GM23338 (cell line): ENCODE measurements around the gene TGFBR3. TPM values are rescaled to one million over a fixed set of nuclear protein-coding genes. Genes with fewer than 3 reads are reported as not detected.

Experiments
- EZH2 ChIP-seq: fragments of 200-600 bp; sonication (generic); IDR thresholded peaks from one replicate; pipeline ENCODE4 v1.8.0; 2017; ENCODE audit warnings: antibody characterized with exemption, mild to moderate bottlenecking, low read depth; ENCODE audit not compliant: unreplicated experiment
- EZH2phosphoT487 ChIP-seq: fragments of 200-600 bp; sonication (generic); IDR thresholded peaks from one replicate; pipeline ENCODE4 v1.8.1; 2018; ENCODE audit warnings: antibody characterized with exemption; ENCODE audit not compliant: unreplicated experiment
- POLR2AphosphoS5 ChIP-seq: IDR thresholded peaks from 2 replicates; pipeline ENCODE4 v1.6.1; 2016; ENCODE audit warnings: antibody characterized with exemption, low read depth
- ZNF331 ChIP-seq: fragments of 250-450 bp; sonication (Bioruptor Pico); IDR thresholded peaks from 2 replicates; pipeline ENCODE4 v1.5.0; 2020; ENCODE audit warnings: low read depth, mild to moderate bottlenecking, moderate library complexity
- polyA plus RNA-seq: library from polyadenylated mRNA; unstranded; fragments of >200 nt; fragmentation: Nextera tagmentation; extraction: Ambion mirVana; gene quantifications from 2 replicates; pipeline ENCODE4 v1.2.1, GENCODE V29; 2016
- total RNA-seq: library from RNA; depleted of rRNA; stranded (reverse); fragments of >200 nt; shearing (Covaris generic); gene quantifications from 2 replicates; pipeline ENCODE4 v1.2.3, GENCODE V29; 2014
- TF ChIP-seq, protein P1 (sequence below): fragments of 250-450 bp; sonication (Bioruptor Pico); IDR thresholded peaks from 2 replicates; pipeline ENCODE4 v1.5.0; 2020; ENCODE audit warnings: mild to moderate bottlenecking, moderate library complexity
- TF ChIP-seq, protein P2 (sequence below): IDR thresholded peaks from 2 replicates; pipeline ENCODE4 v1.6.1; 2016; ENCODE audit warnings: antibody characterized with exemption
- TF ChIP-seq, protein P3 (sequence below): IDR thresholded peaks from one replicate; pipeline ENCODE4 v1.6.1; 2018; ENCODE audit warnings: antibody characterized with exemption; ENCODE audit not compliant: unreplicated experiment

TGFBR3 gene
- total and polyA plus RNA-seq, 2 experiments from 2014 or later: 1.7 to 2.9 TPM

GRCh38 chr1:91760512-91760911 is 125.4 kb downstream of the TGFBR3 start (continued):
- TF ChIP-seq, protein P1, sequence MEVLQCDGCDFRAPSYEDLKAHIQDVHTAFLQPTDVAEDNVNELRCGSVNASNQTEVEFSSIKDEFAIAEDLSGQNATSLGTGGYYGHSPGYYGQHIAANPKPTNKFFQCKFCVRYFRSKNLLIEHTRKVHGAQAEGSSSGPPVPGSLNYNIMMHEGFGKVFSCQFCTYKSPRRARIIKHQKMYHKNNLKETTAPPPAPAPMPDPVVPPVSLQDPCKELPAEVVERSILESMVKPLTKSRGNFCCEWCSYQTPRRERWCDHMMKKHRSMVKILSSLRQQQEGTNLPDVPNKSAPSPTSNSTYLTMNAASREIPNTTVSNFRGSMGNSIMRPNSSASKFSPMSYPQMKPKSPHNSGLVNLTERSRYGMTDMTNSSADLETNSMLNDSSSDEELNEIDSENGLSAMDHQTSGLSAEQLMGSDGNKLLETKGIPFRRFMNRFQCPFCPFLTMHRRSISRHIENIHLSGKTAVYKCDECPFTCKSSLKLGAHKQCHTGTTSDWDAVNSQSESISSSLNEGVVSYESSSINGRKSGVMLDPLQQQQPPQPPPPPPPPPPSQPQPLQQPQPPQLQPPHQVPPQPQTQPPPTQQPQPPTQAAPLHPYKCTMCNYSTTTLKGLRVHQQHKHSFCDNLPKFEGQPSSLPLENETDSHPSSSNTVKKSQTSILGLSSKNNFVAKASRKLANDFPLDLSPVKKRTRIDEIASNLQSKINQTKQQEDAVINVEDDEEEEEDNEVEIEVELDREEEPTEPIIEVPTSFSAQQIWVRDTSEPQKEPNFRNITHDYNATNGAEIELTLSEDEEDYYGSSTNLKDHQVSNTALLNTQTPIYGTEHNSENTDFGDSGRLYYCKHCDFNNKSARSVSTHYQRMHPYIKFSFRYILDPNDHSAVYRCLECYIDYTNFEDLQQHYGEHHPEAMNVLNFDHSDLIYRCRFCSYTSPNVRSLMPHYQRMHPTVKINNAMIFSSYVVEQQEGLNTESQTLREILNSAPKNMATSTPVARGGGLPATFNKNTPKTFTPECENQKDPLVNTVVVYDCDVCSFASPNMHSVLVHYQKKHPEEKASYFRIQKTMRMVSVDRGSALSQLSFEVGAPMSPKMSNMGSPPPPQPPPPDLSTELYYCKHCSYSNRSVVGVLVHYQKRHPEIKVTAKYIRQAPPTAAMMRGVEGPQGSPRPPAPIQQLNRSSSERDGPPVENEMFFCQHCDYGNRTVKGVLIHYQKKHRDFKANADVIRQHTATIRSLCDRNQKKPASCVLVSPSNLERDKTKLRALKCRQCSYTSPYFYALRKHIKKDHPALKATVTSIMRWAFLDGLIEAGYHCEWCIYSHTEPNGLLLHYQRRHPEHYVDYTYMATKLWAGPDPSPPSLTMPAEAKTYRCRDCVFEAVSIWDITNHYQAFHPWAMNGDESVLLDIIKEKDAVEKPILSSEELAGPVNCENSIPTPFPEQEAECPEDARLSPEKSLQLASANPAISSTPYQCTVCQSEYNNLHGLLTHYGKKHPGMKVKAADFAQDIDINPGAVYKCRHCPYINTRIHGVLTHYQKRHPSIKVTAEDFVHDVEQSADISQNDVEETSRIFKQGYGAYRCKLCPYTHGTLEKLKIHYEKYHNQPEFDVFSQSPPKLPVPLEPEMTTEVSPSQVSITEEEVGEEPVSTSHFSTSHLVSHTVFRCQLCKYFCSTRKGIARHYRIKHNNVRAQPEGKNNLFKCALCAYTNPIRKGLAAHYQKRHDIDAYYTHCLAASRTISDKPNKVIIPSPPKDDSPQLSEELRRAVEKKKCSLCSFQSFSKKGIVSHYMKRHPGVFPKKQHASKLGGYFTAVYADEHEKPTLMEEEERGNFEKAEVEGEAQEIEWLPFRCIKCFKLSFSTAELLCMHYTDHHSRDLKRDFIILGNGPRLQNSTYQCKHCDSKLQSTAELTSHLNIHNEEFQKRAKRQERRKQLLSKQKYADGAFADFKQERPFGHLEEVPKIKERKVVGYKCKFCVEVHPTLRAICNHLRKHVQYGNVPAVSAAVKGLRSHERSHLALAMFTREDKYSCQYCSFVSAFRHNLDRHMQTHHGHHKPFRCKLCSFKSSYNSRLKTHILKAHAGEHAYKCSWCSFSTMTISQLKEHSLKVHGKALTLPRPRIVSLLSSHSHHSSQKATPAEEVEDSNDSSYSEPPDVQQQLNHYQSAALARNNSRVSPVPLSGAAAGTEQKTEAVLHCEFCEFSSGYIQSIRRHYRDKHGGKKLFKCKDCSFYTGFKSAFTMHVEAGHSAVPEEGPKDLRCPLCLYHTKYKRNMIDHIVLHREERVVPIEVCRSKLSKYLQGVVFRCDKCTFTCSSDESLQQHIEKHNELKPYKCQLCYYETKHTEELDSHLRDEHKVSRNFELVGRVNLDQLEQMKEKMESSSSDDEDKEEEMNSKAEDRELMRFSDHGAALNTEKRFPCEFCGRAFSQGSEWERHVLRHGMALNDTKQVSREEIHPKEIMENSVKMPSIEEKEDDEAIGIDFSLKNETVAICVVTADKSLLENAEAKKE (CRISPR knock-in tag): no peak
- TF ChIP-seq, protein P2, sequence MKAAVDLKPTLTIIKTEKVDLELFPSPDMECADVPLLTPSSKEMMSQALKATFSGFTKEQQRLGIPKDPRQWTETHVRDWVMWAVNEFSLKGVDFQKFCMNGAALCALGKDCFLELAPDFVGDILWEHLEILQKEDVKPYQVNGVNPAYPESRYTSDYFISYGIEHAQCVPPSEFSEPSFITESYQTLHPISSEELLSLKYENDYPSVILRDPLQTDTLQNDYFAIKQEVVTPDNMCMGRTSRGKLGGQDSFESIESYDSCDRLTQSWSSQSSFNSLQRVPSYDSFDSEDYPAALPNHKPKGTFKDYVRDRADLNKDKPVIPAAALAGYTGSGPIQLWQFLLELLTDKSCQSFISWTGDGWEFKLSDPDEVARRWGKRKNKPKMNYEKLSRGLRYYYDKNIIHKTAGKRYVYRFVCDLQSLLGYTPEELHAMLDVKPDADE: no peak
- no peak for TF ChIP-seq POLR2AphosphoS5
- no peak for TF ChIP-seq ZNF331
- TF ChIP-seq, protein P3, sequence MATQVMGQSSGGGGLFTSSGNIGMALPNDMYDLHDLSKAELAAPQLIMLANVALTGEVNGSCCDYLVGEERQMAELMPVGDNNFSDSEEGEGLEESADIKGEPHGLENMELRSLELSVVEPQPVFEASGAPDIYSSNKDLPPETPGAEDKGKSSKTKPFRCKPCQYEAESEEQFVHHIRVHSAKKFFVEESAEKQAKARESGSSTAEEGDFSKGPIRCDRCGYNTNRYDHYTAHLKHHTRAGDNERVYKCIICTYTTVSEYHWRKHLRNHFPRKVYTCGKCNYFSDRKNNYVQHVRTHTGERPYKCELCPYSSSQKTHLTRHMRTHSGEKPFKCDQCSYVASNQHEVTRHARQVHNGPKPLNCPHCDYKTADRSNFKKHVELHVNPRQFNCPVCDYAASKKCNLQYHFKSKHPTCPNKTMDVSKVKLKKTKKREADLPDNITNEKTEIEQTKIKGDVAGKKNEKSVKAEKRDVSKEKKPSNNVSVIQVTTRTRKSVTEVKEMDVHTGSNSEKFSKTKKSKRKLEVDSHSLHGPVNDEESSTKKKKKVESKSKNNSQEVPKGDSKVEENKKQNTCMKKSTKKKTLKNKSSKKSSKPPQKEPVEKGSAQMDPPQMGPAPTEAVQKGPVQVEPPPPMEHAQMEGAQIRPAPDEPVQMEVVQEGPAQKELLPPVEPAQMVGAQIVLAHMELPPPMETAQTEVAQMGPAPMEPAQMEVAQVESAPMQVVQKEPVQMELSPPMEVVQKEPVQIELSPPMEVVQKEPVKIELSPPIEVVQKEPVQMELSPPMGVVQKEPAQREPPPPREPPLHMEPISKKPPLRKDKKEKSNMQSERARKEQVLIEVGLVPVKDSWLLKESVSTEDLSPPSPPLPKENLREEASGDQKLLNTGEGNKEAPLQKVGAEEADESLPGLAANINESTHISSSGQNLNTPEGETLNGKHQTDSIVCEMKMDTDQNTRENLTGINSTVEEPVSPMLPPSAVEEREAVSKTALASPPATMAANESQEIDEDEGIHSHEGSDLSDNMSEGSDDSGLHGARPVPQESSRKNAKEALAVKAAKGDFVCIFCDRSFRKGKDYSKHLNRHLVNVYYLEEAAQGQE: no peak
- TF ChIP-seq EZH2phosphoT487: no peak
- no peak for TF ChIP-seq EZH2
